Cardiac fibroblast (primary cell): ENCODE data around the gene IL15.
A peak's percentile ranks its signal among the peaks of the same experiment; 100 is the strongest.

Experiments used
- DNase-seq, 2 donors: peaks; one replicate each; pipeline versions ENCODE4 v3.0.0 to v3.0.0-alpha.2; 2010; ENCODE audit warnings: low read depth in 2 of 2
- H3K4me3 ChIP-seq, 2 donors: replicated peaks in 1 of 2; 1 replicate in 1 of 2; 2 replicates in 1 of 2; pipeline ENCODE4 v1.5.1; 2011; ENCODE audit warnings: low read depth in 2 of 2, low read length in 2 of 2, mild to moderate bottlenecking in 2 of 2, moderate library complexity in 1 of 2
- TF ChIP-seq, protein P1 (sequence below): IDR thresholded peaks from one replicate; pipeline ENCODE4 v1.5.1; 2011; ENCODE audit warnings: low read depth, mild to moderate bottlenecking, low read length, inconsistent platforms

Gene IL15

DNA sequence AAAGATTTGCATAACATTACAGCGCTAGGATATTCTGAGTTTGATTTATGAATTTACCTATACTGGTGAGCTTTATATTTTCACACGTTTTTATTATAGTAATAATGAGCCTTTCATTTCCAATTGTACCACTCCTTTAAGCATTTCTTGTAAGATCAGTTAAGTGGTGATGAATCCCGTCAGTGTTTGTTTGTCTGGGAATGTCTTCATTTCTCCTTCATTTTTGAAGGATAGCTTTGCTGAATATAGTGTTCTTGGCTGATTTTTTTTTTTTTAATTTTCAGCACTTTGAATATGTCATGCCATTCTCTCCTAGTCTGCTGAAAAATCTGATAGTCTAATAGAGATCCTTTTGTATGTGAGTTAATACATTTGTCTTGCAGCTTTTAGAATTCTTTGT lies 70.1 kb downstream of the IL15 start:
- TF ChIP-seq, protein P1, sequence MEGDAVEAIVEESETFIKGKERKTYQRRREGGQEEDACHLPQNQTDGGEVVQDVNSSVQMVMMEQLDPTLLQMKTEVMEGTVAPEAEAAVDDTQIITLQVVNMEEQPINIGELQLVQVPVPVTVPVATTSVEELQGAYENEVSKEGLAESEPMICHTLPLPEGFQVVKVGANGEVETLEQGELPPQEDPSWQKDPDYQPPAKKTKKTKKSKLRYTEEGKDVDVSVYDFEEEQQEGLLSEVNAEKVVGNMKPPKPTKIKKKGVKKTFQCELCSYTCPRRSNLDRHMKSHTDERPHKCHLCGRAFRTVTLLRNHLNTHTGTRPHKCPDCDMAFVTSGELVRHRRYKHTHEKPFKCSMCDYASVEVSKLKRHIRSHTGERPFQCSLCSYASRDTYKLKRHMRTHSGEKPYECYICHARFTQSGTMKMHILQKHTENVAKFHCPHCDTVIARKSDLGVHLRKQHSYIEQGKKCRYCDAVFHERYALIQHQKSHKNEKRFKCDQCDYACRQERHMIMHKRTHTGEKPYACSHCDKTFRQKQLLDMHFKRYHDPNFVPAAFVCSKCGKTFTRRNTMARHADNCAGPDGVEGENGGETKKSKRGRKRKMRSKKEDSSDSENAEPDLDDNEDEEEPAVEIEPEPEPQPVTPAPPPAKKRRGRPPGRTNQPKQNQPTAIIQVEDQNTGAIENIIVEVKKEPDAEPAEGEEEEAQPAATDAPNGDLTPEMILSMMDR: no peak
- H3K4me3 ChIP-seq: no peak overlapping the region
- DNase-seq: no peak

DNA sequence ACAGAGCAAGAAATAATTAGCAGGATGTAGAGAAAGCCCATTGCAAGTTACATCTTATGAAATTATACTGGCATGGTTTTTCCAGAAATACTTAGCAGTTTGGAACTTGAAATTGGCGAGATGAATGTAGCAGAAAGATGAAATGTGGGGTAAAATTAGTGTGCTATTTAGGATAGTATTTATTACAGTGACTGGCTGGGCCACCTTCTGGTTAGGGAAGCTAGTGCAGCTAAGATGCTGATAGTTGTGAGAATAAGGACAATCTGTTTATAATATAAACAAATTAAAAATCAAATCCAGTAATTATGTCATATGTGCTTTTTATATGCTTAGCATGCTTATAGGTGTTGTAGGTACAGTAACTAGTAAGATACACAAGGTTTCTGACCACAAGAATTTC lies 74.8 kb downstream of the IL15 start:
- peak; percentile 64 to 71 for DNase-seq
- TF ChIP-seq, protein P1: peak; percentile 85
- H3K4me3 ChIP-seq: no peak overlapping the region

DNA sequence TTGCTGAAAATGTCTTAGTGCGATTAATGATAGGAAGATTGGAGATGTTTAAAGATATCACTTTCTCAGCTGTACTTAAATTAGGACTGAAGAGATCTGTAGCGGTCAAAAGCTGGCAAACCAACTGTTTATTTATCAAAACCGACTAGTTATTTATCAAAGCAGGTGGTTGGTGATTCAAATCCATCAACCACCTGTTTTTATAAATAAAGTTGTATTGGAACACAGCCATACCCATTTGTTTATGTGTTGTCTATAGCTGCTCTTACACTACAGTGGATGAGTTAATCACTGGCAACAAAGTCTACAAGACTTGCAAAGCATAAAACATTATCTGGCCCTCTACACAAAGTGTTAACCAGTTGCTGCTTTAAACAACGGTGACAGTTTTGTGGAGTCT lies 76.8 kb downstream of the IL15 start:
- TF ChIP-seq, protein P1: no peak
- no peak overlapping the region for H3K4me3 ChIP-seq
- no peak for DNase-seq

DNA sequence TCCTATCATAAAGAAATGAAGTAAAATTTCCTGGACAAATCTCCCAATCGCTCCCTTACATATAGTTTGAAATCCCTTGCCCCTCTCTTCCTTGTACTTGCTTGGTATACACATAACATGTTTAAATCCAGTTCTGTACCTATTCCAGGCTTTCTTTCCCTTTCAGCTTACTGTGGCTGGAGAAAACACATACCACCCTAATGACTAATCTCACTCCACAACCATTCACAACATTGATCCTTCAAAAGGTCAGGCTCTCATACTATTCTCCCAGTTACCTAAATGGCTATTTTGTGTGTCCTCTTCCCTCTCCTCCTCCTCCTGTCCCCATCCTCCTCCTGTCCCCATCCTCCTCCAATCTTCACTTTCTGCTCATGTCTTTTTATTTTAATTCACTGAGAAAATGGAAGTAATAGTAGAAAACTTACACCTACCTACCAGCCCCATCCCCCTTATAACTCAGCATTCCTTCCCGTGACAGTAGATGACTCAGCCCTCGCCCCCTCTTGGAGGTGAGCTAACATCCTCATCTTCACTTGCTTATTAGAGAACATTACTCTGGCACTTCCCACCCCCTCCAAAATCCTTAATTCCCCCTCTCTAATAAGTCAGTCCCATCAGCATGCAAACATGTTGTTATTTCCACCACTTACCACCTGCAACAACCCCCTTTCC lies 77.5 kb downstream of the IL15 start:
- no peak overlapping the region for H3K4me3 ChIP-seq
- DNase-seq: peak; percentile 18 to 51
- TF ChIP-seq, protein P1: no peak

DNA sequence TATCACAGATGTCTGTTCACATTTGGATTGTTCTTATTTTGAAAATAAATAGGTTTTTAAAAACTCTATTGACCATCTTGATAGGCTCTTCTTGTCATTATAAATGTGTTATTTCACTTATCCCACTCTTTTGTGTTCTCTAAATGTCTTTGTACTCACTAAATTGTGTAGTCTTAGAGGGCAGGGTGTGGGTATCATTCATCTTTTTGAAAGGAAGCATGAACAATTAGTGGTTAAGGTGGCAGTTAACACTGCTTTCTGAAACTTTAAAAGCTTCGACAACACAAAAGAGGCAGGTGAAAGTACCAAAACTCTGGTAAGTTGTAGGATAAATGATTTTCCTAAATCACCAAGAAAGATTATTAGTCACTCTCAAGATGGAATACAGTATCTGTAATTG lies 83.2 kb downstream of the IL15 start:
- TF ChIP-seq, protein P1: no peak
- DNase-seq: no peak
- no peak overlapping the region for H3K4me3 ChIP-seq

DNA sequence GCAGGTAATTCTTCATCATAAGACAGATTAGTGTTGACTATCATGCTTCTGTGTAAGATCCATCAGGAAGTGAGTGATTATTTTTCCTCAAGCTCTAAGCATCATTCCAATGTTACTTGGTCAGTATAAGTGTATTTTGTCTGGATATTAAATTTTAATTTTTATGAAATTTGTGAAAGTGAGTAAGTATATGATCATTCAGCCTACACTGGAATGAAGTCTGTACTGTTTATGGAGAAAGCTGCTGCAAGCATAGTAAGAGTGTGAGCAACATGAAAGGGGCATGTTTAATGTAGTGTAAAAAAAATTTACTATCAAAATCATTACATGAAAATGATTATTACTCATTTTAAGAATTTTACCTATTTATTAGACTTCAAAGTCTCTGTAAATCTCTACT lies 84.8 kb downstream of the IL15 start:
- no peak for DNase-seq
- TF ChIP-seq, protein P1: no peak
- H3K4me3 ChIP-seq: no peak overlapping the region

DNA sequence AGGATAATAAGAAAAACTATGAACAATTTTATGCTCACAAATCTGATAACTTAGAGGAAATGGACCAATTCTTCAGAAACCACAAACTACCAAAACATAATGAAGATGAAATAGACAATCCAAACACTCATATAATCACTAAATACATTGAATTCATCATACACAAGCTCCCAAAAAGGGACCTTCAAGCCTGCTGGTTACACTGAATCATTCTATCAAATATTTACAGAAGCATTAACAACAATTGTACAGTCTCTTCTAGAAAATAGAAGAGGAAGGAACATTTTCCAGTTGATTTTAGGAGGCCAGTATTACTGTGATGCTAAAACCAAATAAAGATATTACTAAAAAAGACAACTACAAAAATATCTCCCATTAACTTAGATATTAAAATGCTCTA lies 88.3 kb downstream of the IL15 start:
- no peak for DNase-seq
- no peak overlapping the region for H3K4me3 ChIP-seq
- TF ChIP-seq, protein P1: no peak
